HepG2 (cell line): ENCODE measurements around the gene SVIP. TPM values are rescaled to one million over a fixed set of nuclear protein-coding genes. Genes with fewer than 3 reads are reported as not detected.

ENCODE experiments used
- ATAC-seq: fragments of 200-7000 bp; cut with Tn5 transposase; 3 replicates; pipeline ENCODE4 v1.9.1; 2020; ENCODE audit warnings: mild to moderate bottlenecking, moderate library complexity
- BruUV-seq: library from RNA; stranded (reverse); fragments of 400-500 nt; replicated peaks from 2 replicates; lab custom pipeline; 2021; lab: Mats Ljungman, UMichigan
- CTCF ChIA-PET: fragments of 300-600 bp; formaldehyde crosslinking; extraction: SDS; loops from one replicate; lab custom pipeline; 2021; ENCODE audit warnings: low total read pairs, inconsistent platforms, low intra/inter-chr PET ratio; lab: Yijun Ruan, JAX
- POLR2A ChIA-PET: fragments of 350-600 bp; sonication (Branson Sonifier 250); formaldehyde crosslinking; loops from one replicate; lab custom pipeline; 2020; ENCODE audit warnings: antibody characterized with exemption, inconsistent platforms; lab: Yijun Ruan, JAX
- DNase-seq: peaks from one replicate; pipeline ENCODE4 v3.0.0-alpha.2; 2015; ENCODE audit warnings: low spot score
- FAIRE-seq: peaks from 3 replicates; lab custom pipeline; 2011; peaks lifted over from hg19 to GRCh38; lab: Jason Lieb, UNC
- H2AFZ ChIP-seq: one replicate; pipeline ENCODE4 v1.6.1; 2011; ENCODE audit warnings: low read length, inconsistent platforms
- H3K27ac ChIP-seq: fragments of 300-600 bp; 3 replicates; pipeline ENCODE4 v1.8.0; 2011; ENCODE audit warnings: mixed run types, mild to moderate bottlenecking, mixed read lengths, low read length, inconsistent platforms; ENCODE audit not compliant: insufficient read depth; ENCODE audit errors: extremely low read length
- H3K27me3 ChIP-seq, 2 experiments: fragments of 200-600 bp in 1 of 2; 2 replicates in 1 of 2; 3 replicates in 1 of 2; pipeline versions ENCODE4 v1.6.0 to v1.8.0; 2011; ENCODE audit warnings: low read length in 2 of 2, mild to moderate bottlenecking in 2 of 2, moderate library complexity in 2 of 2, inconsistent platforms in 1 of 2; ENCODE audit not compliant: insufficient read depth in 2 of 2, control insufficient read depth in 1 of 2
- H3K36me3 ChIP-seq, 2 experiments: fragments of 200-600 bp in 1 of 2; replicated peaks in 1 of 2; 2 replicates in 1 of 2; 3 replicates in 1 of 2; pipeline versions ENCODE4 v1.5.1 to v1.8.0; 2011; ENCODE audit warnings: low read length in 2 of 2, inconsistent platforms in 1 of 2; ENCODE audit not compliant: insufficient read depth in 2 of 2, control insufficient read depth in 1 of 2
- H3K4me1 ChIP-seq: 2 replicates; pipeline ENCODE4 v1.5.1; 2012; ENCODE audit warnings: low read length, inconsistent platforms; ENCODE audit not compliant: insufficient read depth
- H3K4me2 ChIP-seq: 2 replicates; pipeline ENCODE4 v1.6.0; 2011; ENCODE audit warnings: low read depth, low read length, inconsistent platforms
- H3K4me3 ChIP-seq, 3 experiments: fragments of 200-600 bp in 1 of 3; sonication (generic), shearing (Covaris generic) in 1 of 3; replicated peaks in 1 of 3; 2 replicates each; pipeline ENCODE4 v1.5.1; 2011 to 2016; ENCODE audit warnings: low read length in 3 of 3, inconsistent platforms in 2 of 3, low read depth in 2 of 3, mild to moderate bottlenecking in 2 of 3, control low read depth in 1 of 3, mixed read lengths in 1 of 3; ENCODE audit not compliant: insufficient read depth in 1 of 3
- H3K79me2 ChIP-seq: one replicate; pipeline ENCODE4 v1.6.1; 2011; ENCODE audit warnings: low read length, inconsistent platforms; ENCODE audit not compliant: insufficient read depth
- H3K9ac ChIP-seq: 2 replicates; pipeline ENCODE4 v1.6.0; 2011; ENCODE audit warnings: mild to moderate bottlenecking, low read depth, low read length, inconsistent platforms; ENCODE audit not compliant: insufficient read depth
- H3K9me3 ChIP-seq: 2 replicates; pipeline ENCODE4 v1.5.1; 2012; ENCODE audit warnings: mild to moderate bottlenecking, low read length
- H4K20me1 ChIP-seq: 2 replicates; pipeline ENCODE4 v1.6.0; 2011; ENCODE audit warnings: inconsistent platforms, mild to moderate bottlenecking, low read length, moderate library complexity; ENCODE audit not compliant: insufficient read depth
- BRCA1 ChIP-seq: sonication (generic); formaldehyde crosslinking; IDR thresholded peaks from 2 replicates; pipeline ENCODE4 v1.4.0; 2020; ENCODE audit warnings: missing genetic modification reagents
- ELF4 ChIP-seq: sonication (generic); formaldehyde crosslinking; IDR thresholded peaks from 2 replicates; pipeline ENCODE4 v1.5.0; 2020; ENCODE audit warnings: missing genetic modification reagents, mild to moderate bottlenecking, moderate library complexity, borderline replicate concordance
- KLF6 ChIP-seq: IDR thresholded peaks from 2 replicates; pipeline ENCODE4 v1.8.0; 2016; ENCODE audit warnings: missing biosample characterization, missing genetic modification reagents
- NCOR1 ChIP-seq: fragments of 200-600 bp; sonication (generic); IDR thresholded peaks from 2 replicates; pipeline ENCODE4 v1.7.0; 2017; ENCODE audit warnings: antibody characterized with exemption, low read length, borderline replicate concordance
- SMAD9 ChIP-seq: sonication (generic); formaldehyde crosslinking; IDR thresholded peaks from 2 replicates; pipeline ENCODE4 v1.5.1; 2020; ENCODE audit warnings: mild to moderate bottlenecking, missing genetic modification reagents
- ZBTB21 ChIP-seq: sonication (generic); formaldehyde crosslinking; IDR thresholded peaks from 2 replicates; pipeline ENCODE4 v1.4.0; 2020; ENCODE audit warnings: missing genetic modification reagents
- ZNF124 ChIP-seq: sonication (generic); formaldehyde crosslinking; IDR thresholded peaks from 2 replicates; pipeline ENCODE4 v1.4.0; 2020; ENCODE audit warnings: missing genetic modification reagents
- ZNF350 ChIP-seq: sonication (generic); formaldehyde crosslinking; IDR thresholded peaks from 2 replicates; pipeline ENCODE4 v1.4.0; 2020; ENCODE audit warnings: mild to moderate bottlenecking, low read depth, missing genetic modification reagents, borderline replicate concordance
- ZNF564 ChIP-seq: sonication (generic); formaldehyde crosslinking; IDR thresholded peaks from 2 replicates; pipeline ENCODE4 v1.8.1; 2023; ENCODE audit warnings: mild to moderate bottlenecking, missing genetic modification reagents
- ZNF691 ChIP-seq: sonication (generic); formaldehyde crosslinking; IDR thresholded peaks from 2 replicates; pipeline ENCODE4 v1.4.0; 2020; ENCODE audit warnings: missing genetic modification reagents, low read depth, mild to moderate bottlenecking, borderline replicate concordance
- WGBS: methylation state at CpG from one replicate; pipeline ENCODE4 v1.1.6; 2017; ENCODE audit warnings: low lambda C conversion rate; 5-methylcytosine and 5-hydroxymethylcytosine counted together
- in situ Hi-C: cut with HindIII; loops from 2 replicates; pipeline ENCODE4 v1.10.0; 2017; ENCODE audit warnings: low pct_unique_long_range_greater_than_20kb; ENCODE audit not compliant: extremely low pct_ligation_motif_present
- intact Hi-C: fragments of 100-400 bp; cut with micrococcal nuclease; formaldehyde crosslinking; loops from one replicate; pipeline ENCODE4 v1.10.0; 2022; ENCODE audit not compliant: unreplicated experiment
- polyA plus RNA-seq, 8 experiments: library from polyadenylated mRNA; depleted of rRNA in 3 of 8; stranded (reverse) in 7 of 8; unstranded in 1 of 8; fragments of >200 nt; fragmentation: Illumina TruSeq in 4 of 8; extraction: Trizol in 4 of 8; gene quantifications; 2 replicates each; pipeline versions ENCODE4 v1.2.1 to v1.2.3, GENCODE V29; 2011 to 2016; ENCODE audit warnings: low read depth in 4 of 8, missing spikeins in 1 of 8, mixed read lengths in 1 of 8; ENCODE audit not compliant: insufficient read depth in 1 of 8
- total RNA-seq, 5 experiments: library from RNA; depleted of rRNA; stranded (reverse); fragments of >200 nt; fragmentation: Illumina TruSeq; extraction: Trizol; gene quantifications; 2 replicates each; pipeline ENCODE4 v1.2.3, GENCODE V29; 2016; ENCODE audit warnings: low read depth in 1 of 5

SVIP gene
- total and polyA plus RNA-seq, 2 of the 13 experiments (the other 11 are each of a cell fraction or from before 2014, with no cell fraction given): 6.3 to 27.2 TPM

GRCh38 chr11:22822203-22822602 lies 7.4 kb downstream of the SVIP start:
- intact Hi-C loops: loop anchor here (2.0 kb wide), 1 partner anchor 187 kb away; no protein-coding TSS in a partner anchor
- ATAC-seq (no peak), FAIRE-seq (no peak), DNase-seq (no peak)
- Histone ChIP-seq H3K27me3 (no peaks in the 10 kb centered on the region), H3K9me3 (no peaks in the 10 kb centered on the region), H3K27ac (no peak overlapping the region), H3K9ac (no peak overlapping the region), H2AFZ (no peak overlapping the region), H3K4me3 (no peak overlapping the region), H3K36me3 (no peaks in the 10 kb centered on the region), H4K20me1 (no peaks in the 10 kb centered on the region), H3K4me2 (no peak overlapping the region), H3K4me1 (no peaks in the 10 kb centered on the region), H3K79me2 (no peaks in the 10 kb centered on the region)
- 98% methylated on average over 2 of the region's 2 CpGs for WGBS
- in situ Hi-C loops: no loop called here
- TF ChIP-seq ELF4 (CRISPR knock-in tag) (no peak), SMAD9 (no peak), KLF6 (CRISPR knock-in tag) (no peak), ZNF350 (no peak), ZNF564 (CRISPR knock-in tag) (no peak), ZNF691 (CRISPR knock-in tag) (no peak)
- BruUV-seq: no TSS peak
- POLR2A ChIA-PET: no interaction called here
- CTCF ChIA-PET: no interaction called here

GRCh38 chr11:22809893-22810292 lies 19.7 kb downstream of the SVIP start:
- Histone ChIP-seq H3K9me3 (peaks cover 5% of the 10 kb centered on the region), H3K27me3 (no peaks in the 10 kb centered on the region), H3K4me2 (no peak overlapping the region), H3K9ac (no peak overlapping the region), H3K4me1 (no peaks in the 10 kb centered on the region), H3K36me3 (peaks cover 2 to 23% of the 10 kb centered on the region in 2 experiments; a peak in 2 of 5 replicates), H3K27ac (no peak overlapping the region), H3K4me3 (no peak overlapping the region), H4K20me1 (no peaks in the 10 kb centered on the region), H2AFZ (no peak overlapping the region), H3K79me2 (no peaks in the 10 kb centered on the region)
- POLR2A ChIA-PET: interaction anchor here (1.4 kb wide), 1 partner anchor 19 kb away, joined by 3 read pairs; no protein-coding TSS in a partner anchor
- no peak for DNase-seq
- no TSS peak for BruUV-seq
- CTCF ChIA-PET: no interaction called here
- TF ChIP-seq BRCA1 (CRISPR knock-in tag): no peak
- TF ChIP-seq NCOR1: no peak
- peak; percentile 98 for TF ChIP-seq ZNF124 (CRISPR knock-in tag)
- TF ChIP-seq ZBTB21 (CRISPR knock-in tag): no peak
- intact Hi-C loops (no loop called here), in situ Hi-C loops (no loop called here)
- ATAC-seq: no peak
- FAIRE-seq: no peak
- 94% methylated on average over 3 of the region's 3 CpGs for WGBS
